Measurements from ENCODE around the gene MON1A.

Gene MON1A

GRCh38 chr3:49886922-49887265, 42.7 kb downstream of the MON1A start:
- no peak for DNase-seq

DNA sequence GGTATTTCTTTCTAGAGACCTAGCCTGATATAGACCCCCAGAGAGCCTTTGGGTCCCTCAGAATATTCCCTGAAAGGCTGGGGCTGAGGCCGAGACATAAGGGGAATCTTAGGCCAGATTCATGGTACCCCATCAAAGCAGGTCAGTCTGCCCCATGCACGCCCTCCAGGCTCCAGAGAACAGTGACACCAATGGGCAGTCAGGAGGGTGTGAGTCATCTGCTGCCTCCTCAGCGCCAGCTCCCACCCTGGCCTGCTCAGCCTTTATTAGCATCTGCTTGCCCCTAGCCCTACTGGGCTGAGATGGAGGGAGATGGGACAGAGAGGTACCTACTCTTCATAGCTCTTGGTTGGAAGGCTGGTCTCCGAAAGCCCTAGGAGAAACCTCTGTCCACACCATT, 45.6 kb downstream of the MON1A start:
- DNase-seq = no peak

GRCh38 chr3:49882166-49882565, 47.4 kb downstream of the MON1A start:
- no peak for DNase-seq

GRCh38 chr3:49880581-49881315, 48.9 kb downstream of the MON1A start:
- DNase-seq = no peak

GRCh38 chr3:49879721-49880120, 49.9 kb downstream of the MON1A start:
- no peak for DNase-seq

DNA sequence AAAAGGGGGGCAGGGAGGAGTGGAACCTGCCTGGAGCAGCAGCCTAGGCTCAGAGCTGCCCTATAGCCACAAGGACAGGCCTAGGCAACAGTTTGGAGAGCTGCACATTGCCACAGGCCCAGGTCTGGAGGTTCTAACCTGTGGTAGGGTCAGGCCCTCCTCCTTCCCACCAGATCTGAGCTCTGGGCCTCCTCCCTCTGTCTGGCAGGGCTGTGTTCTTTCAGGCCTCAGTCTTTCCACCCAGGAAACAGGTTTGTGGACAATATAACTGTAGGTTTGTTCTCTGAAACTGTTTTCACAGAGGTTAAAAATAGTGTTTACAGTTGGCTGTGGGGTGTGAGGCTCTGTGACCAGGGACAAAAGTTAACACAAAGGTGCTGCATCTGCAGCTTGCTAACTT, 50.9 kb downstream of the MON1A start:
- DNase-seq = no peak

GRCh38 chr3:49877716-49878115, 51.9 kb downstream of the MON1A start:
- DNase-seq = no peak

DNA sequence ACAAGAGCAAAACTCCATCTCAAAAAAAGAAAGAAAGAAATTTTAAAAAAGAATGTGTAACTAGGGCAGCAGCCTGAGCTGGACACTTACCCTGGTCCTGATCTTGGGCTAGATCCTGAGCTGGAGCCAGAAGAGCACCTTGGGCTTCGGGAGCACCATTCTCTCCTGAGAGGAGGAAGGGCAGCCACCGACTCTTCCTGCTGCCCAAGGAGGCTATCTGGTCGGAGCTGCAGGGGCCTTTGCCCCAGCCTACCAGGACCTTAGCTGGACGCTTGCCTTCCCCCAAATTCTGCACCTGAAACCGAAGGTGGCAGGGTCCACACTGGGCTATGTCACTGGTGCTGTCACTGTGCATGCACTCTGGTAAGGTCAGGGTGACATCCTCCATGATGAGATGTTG, 53.0 kb downstream of the MON1A start:
- no peak for DNase-seq

DNA sequence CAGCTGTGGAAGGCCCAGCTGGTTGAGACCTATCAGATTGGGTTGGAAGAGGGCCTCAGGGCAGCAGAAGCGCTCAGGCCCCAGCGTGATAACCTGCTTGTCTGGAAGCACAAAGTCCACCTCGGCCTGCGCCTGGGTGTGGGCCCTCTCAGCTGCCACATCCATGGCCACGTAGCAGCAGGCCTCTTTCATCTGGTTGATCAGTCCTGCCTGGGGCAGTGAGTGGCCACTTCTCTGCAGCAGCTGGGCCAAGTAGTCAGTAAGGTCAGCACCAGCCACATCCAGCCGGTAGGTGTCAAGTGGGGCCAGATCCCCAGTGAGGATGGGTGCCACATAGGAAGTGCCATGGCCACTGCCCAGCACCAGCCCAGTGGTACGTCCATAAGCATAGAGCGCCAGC, 56.0 kb downstream of the MON1A start:
- DNase-seq = no peak

- DNase-seq = no peak
Measured at GRCh38 chr3:49872801-49873281, 56.8 kb downstream of the MON1A start.

DNA sequence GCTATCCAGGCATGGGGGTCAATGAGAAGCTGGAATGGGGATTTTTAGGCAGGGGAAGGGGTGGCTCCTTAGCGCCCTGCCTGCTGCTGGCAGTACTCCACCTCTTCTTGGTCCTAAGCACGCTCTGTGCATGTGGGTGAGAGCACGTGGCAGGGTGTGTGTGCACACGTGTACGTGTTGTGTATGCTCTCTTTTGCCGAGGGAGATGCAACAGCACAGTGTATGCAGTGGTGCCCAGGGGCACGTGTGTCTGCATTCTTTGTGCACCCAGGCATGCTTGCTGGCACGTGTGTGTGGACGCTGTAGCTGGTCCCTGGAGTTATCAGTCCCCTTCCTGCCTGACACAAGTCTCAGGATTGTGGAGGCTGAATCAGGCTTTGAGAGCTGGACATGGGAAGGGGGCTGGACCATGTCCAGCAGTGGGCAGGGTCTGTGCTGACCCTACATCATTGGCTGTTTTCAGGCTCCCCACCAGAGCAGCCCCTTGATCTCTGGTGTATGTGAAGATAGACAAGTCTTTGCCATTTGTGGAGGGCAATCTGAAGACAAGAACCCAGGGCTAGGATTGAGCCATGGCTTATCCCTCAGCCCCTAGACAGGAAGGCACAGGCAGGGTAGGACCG, 58.0 kb downstream of the MON1A start:
- DNase-seq = no peak

GRCh38 chr3:49869525-49870126, 60.0 kb downstream of the MON1A start, which contains the start of gene CAMKV:
Gene CAMKV, minus strand, starts transcription at chr3:49869906. Its CDS starts 7,518 bp downstream, at chr3:49862388.
- no peak for DNase-seq

- DNase-seq = no peak
Measured at GRCh38 chr3:49868862-49869466, 60.6 kb downstream of the MON1A start.

DNA sequence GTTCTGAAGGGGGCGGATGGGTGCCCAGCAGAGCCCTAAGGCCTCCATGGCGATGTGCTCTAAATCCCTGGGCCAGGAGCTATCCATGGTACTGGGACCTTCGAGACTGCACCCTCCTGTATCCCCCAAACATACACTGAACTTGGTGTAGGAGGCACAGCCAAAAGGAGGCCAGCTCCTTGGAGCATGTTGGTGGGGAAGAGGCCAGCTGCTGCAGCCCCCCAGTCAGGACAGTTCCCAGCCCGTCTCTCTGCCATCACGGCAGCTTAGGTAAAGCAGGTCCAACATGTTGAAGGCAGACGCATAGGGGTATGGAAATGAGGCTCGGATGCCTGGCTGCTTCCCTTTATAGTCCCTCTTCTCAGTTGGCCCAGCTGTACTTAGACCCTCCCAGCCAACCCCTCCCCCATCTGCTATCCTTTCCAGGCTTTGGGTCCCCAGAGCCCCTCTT, 61.7 kb downstream of the MON1A start:
- DNase-seq = no peak

GRCh38 chr3:49867400-49867799, 62.2 kb downstream of the MON1A start:
- DNase-seq = no peak

DNA sequence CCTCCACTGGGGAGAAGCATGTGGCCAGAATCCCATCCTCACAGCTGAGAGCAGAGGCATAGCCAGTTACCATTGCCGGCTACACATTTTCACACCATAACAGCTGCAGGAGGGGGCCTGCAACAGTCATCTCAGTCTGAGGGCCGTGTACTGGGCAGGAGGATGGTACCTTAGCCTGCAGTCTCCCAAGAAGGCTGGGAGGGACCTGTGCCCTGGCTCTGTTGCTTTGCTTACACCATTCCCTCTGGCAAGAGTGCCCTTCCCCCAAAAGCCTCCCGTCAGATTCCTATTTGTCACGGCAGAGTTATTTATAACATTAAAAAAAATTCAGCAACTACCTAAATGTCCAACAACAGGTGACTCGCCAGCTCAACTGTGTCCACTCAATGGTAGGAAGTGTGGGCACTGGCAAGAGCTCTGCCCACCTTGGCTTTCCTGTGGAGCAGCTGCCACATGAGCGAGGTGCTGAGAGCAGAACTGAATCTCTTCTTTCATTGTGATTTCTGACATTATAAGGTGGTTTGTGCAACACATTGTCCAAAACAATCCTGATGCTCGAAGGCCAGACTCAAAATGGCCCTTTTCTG, 64.3 kb downstream of the MON1A start:
- no peak for DNase-seq

DNA sequence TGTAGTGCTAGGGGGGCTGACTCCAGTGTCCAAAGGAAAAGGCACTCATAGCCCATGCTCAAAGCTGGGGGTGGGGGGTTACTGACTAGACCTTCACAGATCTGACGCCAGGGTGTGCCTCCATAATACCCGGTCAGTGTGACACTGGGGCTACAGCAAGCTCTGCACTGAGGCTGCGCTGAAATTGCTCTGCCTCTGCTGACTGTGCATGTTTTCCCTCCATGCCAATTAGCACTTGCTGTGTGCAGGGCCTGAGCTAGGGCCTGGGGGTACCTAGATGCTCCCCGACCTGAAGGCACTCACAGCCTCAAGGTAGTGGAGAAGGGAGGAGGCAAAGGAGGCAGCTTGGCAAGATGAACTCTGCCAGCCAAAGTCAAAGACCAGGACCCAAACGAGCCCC, 65.1 kb downstream of the MON1A start:
- DNase-seq = no peak

GRCh38 chr3:49859576-49860305, 69.9 kb downstream of the MON1A start:
- no peak for DNase-seq
